GM21529 (cell line): ENCODE data around the gene GFRA1.
"Not testable (repeated sequence)": the region's sequence is repeated elsewhere in the genome, so short reads cannot be mapped to it uniquely, and the experiment has no call there.

ENCODE experiments used
- ATAC-seq: cut with Tn5 transposase; IDR thresholded peaks from one replicate; pipeline ENCODE4 v1.9.1; 2021; ENCODE audit not compliant: unreplicated experiment

The GFRA1 gene

GRCh38 chr10:116041948-116042347 lies 231.1 kb downstream of the GFRA1 start:
- no peak for ATAC-seq

- no peak for ATAC-seq
Measured at GRCh38 chr10:116039612-116040011, 233.4 kb downstream of the GFRA1 start.

DNA sequence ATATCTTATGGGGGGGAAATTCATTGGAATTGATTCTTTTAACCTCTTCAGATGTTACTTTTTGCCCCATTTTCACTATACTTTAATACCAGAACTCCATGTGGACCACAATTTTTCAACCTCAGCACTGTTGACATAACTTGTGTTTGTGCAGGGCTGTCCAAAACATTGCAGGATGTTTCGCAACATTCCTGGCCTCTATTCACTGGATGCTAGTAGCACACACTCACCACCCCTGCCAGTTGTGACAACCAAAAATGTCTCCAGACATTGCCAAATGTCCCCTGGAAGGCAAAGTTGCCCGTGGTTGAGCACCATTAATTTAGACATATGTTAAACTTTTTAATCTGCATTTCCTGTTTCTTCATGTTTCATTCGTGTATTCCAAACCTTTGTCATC lies 234.7 kb downstream of the GFRA1 start:
- no peak for ATAC-seq

- not testable (repeated sequence) for ATAC-seq
Measured at GRCh38 chr10:116035406-116035805, 237.6 kb downstream of the GFRA1 start.

GRCh38 chr10:116030576-116030975 lies 242.4 kb downstream of the GFRA1 start:
- ATAC-seq = no peak

DNA sequence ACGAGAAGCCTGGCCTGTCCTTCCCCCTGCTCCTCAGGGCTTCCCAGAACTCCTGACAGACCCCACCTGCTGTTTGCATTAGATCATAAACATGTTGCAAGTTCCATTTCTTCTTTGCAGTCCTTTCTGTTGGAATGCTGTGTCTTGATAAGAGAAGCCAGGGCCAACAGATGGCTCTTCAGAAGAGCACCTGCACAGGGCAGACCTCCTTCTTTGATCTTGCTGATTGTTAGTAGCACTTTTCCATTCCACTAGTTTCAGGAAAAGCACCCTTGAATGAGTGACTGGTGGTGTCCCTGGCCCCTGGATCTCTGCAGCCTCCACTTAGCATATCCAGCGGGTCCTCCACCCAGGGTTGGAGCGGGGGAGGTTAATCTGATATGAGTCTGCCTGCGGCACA lies 243.2 kb downstream of the GFRA1 start:
- no peak for ATAC-seq

DNA sequence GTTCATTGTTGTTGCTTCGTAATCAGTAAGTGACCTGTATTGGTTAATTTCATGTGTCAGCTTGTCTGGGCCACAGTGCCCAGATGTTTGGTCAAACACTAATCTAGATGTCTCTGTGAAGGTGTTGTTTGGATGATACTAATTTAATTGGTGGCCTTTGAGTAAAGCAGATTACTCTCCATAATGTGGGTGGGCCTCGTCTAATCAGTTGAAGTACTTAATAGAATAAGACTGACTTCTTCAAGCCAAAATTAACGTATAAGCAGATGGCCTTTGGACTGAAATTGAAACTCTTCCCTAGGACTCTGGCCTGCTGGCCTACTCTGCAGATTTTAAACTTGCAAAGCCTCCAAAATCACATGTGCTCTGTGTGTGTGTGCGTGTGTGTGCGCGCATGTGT lies 245.7 kb downstream of the GFRA1 start:
- no peak for ATAC-seq

DNA sequence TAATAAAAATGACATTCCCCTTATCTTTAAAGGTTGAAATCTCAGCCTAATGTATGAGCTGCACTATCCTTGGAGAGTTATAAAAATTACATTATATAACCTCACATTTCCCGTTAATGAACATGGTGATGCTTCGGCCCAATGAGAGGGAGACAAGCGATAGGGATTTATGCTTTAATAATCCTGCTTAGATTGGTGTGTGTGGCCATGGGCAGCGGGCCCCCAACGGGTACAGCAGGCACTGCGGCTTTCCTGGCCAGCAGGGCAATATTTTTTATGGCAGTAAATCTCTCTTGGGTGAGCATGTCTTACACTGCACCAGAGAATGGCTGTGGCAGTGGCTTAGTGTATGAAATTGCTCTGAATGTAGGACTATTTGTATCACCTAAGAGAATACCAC lies 246.3 kb downstream of the GFRA1 start:
- ATAC-seq = no peak

DNA sequence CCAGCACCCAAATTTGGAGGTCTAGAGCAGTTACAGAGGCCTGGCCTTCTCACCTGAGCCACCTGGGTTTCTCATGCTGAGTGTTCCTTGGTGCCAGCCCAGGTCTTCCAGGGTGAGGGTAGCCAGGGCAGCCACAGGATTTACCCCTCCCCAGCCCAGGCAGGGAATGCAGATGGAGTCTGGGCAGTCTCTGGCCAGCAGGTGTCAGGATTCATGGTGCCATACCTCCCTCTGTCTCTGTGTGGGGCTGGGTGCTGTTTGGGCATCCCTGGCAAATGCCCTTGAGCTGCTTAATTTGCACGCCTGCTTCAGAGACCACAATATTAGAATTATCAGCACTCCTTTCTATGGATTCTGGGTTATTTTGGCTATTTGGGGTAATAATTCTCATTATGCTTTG lies 246.7 kb downstream of the GFRA1 start:
- no peak for ATAC-seq

- no peak for ATAC-seq
Measured at GRCh38 chr10:116024271-116024878, 248.6 kb downstream of the GFRA1 start.

DNA sequence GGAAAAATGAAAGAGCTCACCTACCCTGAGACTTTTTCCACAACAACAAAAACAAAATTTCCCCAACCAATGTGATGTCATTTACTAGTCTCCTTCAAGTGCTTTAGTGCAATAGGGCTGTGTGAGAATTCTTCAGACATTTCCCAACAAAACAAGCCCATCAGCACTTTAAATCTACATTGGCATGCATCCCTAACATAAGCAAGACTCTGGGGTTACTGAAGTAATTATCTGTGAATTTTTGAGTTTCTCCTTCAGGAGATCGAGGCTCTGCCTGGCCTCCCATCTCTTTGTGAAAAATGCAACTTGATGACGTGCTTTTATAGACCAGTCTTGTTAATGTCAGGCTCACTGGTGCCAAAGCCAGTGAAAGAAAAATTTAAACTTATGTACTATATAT lies 255.6 kb downstream of the GFRA1 start:
- ATAC-seq = no peak

DNA sequence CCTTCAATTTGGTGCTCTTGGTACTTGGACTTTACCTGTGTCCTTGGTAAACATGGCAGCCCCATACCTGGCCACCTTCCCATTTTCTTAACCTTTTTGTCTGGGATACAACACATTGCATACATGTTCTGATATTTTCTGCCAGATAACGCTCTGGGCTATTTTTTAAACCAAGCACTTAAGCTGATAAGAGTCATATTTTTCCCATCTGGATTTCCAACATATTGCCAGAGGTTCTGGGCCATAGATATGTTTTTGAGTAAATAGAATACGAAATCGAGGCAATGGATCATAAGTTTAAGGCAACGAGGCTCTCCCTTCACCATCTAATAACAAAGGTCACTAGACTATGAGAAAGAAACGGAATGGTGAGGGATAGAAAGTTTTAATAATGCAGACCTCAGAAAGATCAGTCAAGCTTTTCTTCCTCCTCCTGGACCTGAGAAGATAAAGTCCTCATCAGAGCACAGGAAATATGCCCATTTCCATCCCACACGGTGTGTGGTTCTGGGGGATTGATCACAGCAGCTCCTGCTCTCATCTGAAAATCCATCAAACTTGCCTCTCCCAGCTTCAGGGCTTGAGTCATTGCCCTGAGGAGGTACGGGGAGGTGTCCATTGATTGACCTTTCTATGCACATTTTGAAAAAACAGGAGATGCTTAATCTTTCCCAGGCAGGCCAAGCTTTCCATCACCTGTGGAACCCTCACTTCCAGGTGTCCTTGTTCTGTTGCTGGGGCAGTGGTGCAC lies 257.2 kb downstream of the GFRA1 start:
- no peak for ATAC-seq

DNA sequence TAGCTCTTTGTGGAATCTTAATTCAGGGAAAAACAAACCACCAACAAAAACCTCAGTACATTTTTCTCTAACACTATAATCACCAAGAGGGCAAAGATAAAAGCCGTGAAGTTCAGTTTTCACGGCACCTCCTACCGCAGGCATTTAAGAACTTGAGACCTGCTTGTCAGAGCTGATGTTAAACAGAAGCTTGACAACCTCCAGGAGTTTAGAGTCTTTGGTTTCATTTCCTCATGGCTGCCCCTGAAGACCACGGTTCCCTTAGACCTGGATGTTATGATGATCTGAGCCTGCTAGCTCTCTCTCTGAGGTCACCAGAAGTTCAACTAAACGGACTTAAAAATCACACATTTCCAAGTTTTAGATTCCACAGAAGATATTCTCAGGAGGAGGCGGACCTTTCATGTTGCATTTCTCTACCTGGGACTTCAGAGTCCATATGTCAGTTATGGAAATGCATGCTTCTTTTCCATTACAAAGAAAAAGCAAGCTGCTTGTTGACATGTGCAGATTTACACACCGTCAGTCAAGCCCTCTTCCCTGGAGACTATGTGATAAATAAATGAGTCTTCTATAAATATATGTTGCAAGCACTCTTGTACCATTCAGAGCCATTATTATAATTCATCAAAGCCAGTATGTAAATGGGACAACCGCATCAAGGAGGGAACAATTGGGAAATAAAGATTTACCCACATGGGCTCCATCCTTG lies 258.0 kb downstream of the GFRA1 start:
- ATAC-seq = peak; percentile 55

GRCh38 chr10:116014326-116014725 lies 258.7 kb downstream of the GFRA1 start:
- ATAC-seq = no peak

DNA sequence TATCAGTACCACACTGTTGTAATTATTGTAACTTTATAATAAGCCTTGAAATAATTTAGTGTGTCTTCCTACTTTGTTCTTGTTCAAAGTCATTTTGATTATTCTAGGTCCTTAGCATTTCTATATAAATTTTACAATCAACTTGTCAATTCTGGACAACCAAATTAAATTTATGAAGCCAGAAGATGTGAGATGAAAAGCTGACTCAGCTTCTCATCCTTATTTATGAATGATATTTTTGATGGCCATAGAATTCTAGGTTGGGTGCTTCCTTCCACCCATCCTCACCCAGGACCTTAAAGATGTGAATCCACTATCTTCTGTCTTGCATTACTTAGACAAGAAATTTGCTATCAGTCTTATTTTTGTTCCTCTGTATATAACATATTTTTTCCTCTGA lies 261.1 kb downstream of the GFRA1 start:
- no peak for ATAC-seq

- ATAC-seq = no peak
Measured at GRCh38 chr10:116007256-116007891, 265.6 kb downstream of the GFRA1 start.
